Colon (tissue), 2 donors: ENCODE data around the gene DEFB112.

Experiments
- FAIRE-seq: peaks from 2 replicates; lab custom pipeline; 2012; peaks lifted over from hg19 to GRCh38; lab: Jason Lieb, UNC
- donor health status: control.
- donor health status: control.

The DEFB112 gene

GRCh38 chr6:50049829-50050228 is at the start of gene DEFB112:
Gene DEFB112, minus strand, starts transcription at chr6:50049929. Its CDS starts 60 bp downstream, at chr6:50049869.
- no peak for FAIRE-seq

DNA sequence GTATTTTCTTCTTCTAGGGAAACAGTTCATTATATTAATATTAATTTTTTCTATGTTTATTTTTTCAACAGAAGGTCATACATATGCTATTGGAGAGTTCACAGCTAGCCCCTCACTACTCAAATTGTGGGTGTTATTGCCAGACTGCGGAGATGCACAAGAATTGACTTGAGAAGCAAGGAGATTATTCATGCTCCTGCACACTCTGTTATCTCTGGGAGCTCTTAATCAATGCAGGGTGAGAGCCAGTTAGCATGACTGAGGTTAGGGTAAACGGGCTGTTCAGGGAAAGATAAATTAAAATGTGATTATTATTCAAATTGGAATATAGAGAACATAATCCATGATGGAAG is 48.9 kb upstream of the DEFB112 start:
- no peak for FAIRE-seq

GRCh38 chr6:50097966-50098640 is 48.4 kb upstream of the DEFB112 start:
- no peak for FAIRE-seq

GRCh38 chr6:50096296-50096695 is 46.6 kb upstream of the DEFB112 start:
- FAIRE-seq: no peak

GRCh38 chr6:50093938-50094272 is 44.2 kb upstream of the DEFB112 start:
- no peak for FAIRE-seq

DNA sequence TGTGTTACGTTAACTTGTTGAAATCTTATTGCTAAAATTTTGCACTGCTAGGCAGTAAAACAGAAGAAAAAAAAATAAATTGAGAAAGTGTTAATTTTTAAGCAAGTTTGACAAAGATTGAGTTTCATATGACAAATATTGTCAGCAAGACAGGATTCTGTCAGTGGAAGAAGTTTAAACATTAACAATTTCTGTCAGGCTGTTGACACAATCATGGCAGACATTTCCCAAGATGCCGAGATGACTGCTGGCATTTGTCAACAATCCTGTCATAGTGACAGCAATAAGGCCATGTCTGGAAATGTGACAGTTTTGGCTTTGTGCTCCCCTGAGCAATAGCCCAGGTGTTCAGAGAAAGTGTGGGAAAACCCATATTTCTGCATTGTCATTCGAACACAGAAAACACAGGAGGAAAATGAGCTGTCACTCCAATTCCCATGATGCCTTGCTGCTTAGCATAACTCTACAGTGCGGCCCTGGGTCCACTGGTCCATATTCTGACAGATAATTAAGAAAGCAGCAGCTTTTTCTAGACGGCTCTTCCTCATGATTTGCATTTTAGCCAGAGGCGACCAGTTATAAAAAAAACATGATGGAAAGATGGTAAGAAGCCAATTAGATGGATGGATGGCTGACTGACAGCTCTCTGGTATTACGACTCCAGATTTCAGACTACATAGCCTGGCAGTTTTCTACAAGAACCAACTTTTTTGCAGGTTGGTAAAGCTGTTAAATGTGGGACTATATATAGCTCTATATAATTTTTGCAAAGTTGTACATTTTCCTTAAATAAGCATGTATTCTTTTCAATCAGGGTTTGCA is 43.6 kb upstream of the DEFB112 start:
- no peak for FAIRE-seq

- FAIRE-seq: no peak
Measured at GRCh38 chr6:50091641-50092040, 41.9 kb upstream of the DEFB112 start.

DNA sequence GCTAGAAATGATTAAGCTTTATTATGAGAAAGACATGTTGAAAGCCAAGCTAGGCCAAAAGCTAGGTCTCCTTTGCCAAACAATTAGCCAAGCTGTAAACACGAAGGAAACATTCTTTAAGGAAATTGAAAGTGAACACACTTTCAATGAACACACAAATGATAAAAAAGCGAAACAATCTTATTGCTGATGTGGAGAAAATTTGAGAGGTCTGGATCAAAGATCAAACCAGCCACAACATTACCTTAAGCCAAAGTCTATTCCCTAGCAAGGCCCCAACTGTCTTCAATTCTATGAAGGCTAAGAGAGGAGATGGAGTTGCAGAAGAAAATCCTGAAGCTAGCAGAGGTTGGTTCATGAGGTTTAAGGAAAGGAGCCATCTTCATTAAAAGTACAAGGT is 40.2 kb upstream of the DEFB112 start:
- no peak for FAIRE-seq

- FAIRE-seq: no peak
Measured at GRCh38 chr6:50087231-50087954, 37.7 kb upstream of the DEFB112 start.

DNA sequence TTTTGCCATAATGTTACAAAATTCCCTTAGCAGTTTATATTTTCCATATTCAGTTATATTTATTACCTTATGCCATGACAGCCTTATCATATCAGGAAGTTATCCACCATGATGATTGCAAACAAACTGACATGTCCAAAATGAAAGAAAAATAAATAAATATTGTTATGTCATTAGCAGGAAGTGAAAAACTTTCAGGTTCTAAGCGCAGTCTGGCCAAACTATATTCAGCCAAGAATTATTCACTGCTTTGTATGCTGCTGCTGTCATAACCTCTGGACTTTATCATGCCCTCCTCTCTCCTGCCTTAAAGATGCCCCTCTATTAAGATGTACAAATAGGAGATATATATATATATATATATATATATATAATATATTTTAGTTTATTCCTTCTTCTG is 27.7 kb upstream of the DEFB112 start:
- no peak for FAIRE-seq

DNA sequence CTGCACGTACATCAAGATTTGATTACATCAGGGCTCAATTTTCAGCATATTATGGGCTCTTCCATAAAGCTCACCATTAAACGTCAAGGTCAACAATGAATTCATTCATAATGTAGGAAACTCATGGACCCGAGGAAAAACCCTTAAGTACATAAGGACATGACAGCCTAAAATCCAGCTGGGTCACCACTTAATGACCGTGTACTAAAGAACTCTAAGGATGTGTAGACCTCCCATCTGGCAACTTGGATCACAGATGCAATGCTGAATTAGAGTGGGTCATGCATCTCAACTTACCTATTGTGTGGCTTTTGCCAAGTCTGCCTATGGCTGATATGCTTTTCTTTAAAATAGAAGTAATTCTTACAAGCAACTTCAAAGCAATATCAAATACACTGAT is 26.7 kb upstream of the DEFB112 start:
- no peak for FAIRE-seq

GRCh38 chr6:50071921-50072320 is 22.2 kb upstream of the DEFB112 start:
- FAIRE-seq: no peak

GRCh38 chr6:50070101-50070500 is 20.4 kb upstream of the DEFB112 start:
- FAIRE-seq: no peak

GRCh38 chr6:50062051-50062450 is 12.3 kb upstream of the DEFB112 start:
- FAIRE-seq: no peak

- FAIRE-seq: no peak
Measured at GRCh38 chr6:50056242-50056641, 6.5 kb upstream of the DEFB112 start.

DNA sequence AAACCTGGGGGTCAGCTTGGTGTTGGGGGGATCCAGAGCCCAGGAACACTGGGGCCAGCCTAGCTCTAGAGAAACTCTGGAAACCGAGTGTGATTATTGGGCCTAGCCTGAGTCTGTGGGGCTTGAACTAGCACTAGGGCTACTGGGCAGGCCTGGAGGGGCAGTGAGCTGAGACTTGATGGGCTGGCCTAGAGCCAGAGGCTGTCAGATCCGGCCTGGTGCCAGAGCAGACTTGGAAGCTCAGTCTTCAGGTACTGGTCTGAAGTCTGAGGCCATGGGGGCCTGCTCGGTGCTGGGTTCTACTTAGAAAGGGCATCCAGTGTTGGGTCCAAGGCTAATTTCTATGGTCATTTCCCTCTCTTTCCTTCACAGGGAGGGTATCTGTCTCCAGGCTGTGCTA is 2.7 kb downstream of the DEFB112 start:
- FAIRE-seq: no peak

GRCh38 chr6:50030777-50031562 is 18.8 kb downstream of the DEFB112 start:
- FAIRE-seq: no peak

GRCh38 chr6:50030350-50030749 is 19.4 kb downstream of the DEFB112 start:
- FAIRE-seq: no peak

- FAIRE-seq: no peak
Measured at GRCh38 chr6:50025258-50025657, 24.5 kb downstream of the DEFB112 start.

GRCh38 chr6:50021894-50022293 is 27.8 kb downstream of the DEFB112 start, which contains the start of gene DEFB110:
Gene DEFB110, minus strand, starts transcription at chr6:50021994. Its CDS starts 59 bp downstream, at chr6:50021935.
- no peak for FAIRE-seq

DNA sequence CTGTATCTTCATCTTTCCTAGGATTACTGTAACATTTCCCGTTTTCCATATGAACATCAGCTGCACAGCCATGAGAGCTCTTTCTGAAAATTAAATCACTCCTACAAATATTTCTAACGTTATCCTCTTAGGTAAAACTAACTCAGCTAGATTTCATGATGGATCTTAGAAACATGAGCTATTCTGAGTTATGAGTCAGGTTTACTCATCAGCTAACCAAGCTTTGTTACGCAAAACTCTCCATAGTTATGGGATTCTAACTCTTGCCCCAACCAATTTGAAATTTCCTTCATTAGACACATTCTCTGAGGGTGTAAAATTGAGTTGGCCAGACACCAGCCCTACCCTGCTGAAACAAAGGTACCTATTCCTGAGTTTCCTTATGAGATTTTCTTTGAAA is 41.9 kb downstream of the DEFB112 start:
- no peak for FAIRE-seq

DNA sequence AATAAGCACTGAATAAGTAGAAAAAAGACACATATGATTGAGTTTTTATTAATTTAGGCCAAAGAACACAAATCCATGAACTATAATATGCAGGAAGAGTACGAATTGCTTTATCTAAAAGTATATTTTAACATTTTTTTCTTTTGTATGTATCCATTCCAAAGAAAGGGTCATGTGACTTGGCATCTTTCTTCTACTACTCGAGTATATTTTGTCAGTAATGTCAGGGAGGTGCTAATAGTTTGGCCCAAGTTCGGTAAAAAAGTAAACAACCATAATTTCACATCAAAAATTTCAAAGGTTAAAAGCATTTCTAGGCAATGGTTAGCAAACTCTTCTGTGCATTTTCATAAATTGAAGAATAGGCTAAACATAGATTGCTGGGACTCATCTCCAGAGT is 46.6 kb downstream of the DEFB112 start:
- FAIRE-seq: no peak
